Hematopoietic multipotent progenitor cell treated with erythropoietin and hydrocortisone succinate and interleukin-3 and kit ligand, for 8 days (in vitro differentiated cells): ENCODE results near the gene ZMYM5.
A peak's percentile ranks its signal among the peaks of the same experiment; 100 is the strongest.
"Not testable (repeated sequence)": the region's sequence is repeated elsewhere in the genome, so short reads cannot be mapped to it uniquely, and the experiment has no call there.

ENCODE experiments used
- DNase-seq: peaks from one replicate; pipeline ENCODE4 v3.0.0-alpha.2; 2015

Gene ZMYM5

GRCh38 chr13:19863323-19864023 is at the start of gene ZMYM5:
Gene ZMYM5, minus strand, starts transcription at chr13:19863649. Its CDS starts 11,469 bp downstream, at chr13:19852180.
- peak; percentile 98 for DNase-seq

GRCh38 chr13:19910336-19911072 is 47.1 kb upstream of the ZMYM5 start:
- no peak for DNase-seq

- DNase-seq, result no peak
Observed at GRCh38 chr13:19908350-19908986, 45.0 kb upstream of the ZMYM5 start.

GRCh38 chr13:19905487-19906195 is 42.2 kb upstream of the ZMYM5 start:
- not testable (repeated sequence) for DNase-seq

- DNase-seq, result no peak
Observed at GRCh38 chr13:19890030-19890429, 26.6 kb upstream of the ZMYM5 start.

- peak; percentile 26 for DNase-seq
Observed at GRCh38 chr13:19888799-19889198, 25.4 kb upstream of the ZMYM5 start.

- no peak for DNase-seq
Observed at GRCh38 chr13:19882231-19882630, 18.8 kb upstream of the ZMYM5 start.

- no peak for DNase-seq
Observed at GRCh38 chr13:19881641-19882040, 18.2 kb upstream of the ZMYM5 start.

GRCh38 chr13:19864746-19865309 is 1.4 kb upstream of the ZMYM5 start:
- peak; percentile 90 for DNase-seq

- peak; percentile 87 for DNase-seq
Observed at GRCh38 chr13:19864024-19864745, 736 bp upstream of the ZMYM5 start.

GRCh38 chr13:19862481-19863313 is 752 bp downstream of the ZMYM5 start:
- DNase-seq, result peak; percentile 58

- no peak for DNase-seq
Observed at GRCh38 chr13:19861762-19862161, 1.7 kb downstream of the ZMYM5 start.

- no peak for DNase-seq
Observed at GRCh38 chr13:19860884-19861655, 2.4 kb downstream of the ZMYM5 start.

- DNase-seq, result not testable (repeated sequence)
Observed at GRCh38 chr13:19857637-19858036, 5.8 kb downstream of the ZMYM5 start.

- DNase-seq, result no peak
Observed at GRCh38 chr13:19852766-19853165, 10.7 kb downstream of the ZMYM5 start.

- peak; percentile 33 for DNase-seq
Observed at GRCh38 chr13:19845758-19846157, 17.7 kb downstream of the ZMYM5 start.

GRCh38 chr13:19838865-19839275 is 24.6 kb downstream of the ZMYM5 start:
- peak; percentile 18 for DNase-seq

GRCh38 chr13:19836472-19836871 is 27.0 kb downstream of the ZMYM5 start:
- peak; percentile 34 for DNase-seq

GRCh38 chr13:19834704-19835103 is 28.7 kb downstream of the ZMYM5 start:
- no peak for DNase-seq

GRCh38 chr13:19822673-19823072 is 40.8 kb downstream of the ZMYM5 start:
- no peak for DNase-seq
